EH (cell line): ENCODE data around the gene MFAP4.

Source experiments
- DNase-seq: peaks from one replicate; pipeline ENCODE4 v3.0.0-alpha.2; 2015; ENCODE audit warnings: low read depth

The MFAP4 gene

GRCh38 chr17:19333736-19334290 lies 53.2 kb downstream of the MFAP4 start:
- DNase-seq = no peak
